HepG2 (cell line): ENCODE data around the gene FAM174B. TPM values are rescaled to one million over a fixed set of nuclear protein-coding genes. Genes with fewer than 3 reads are reported as not detected.

Experiments
- REPIN1 ChIP-seq: sonication (generic); formaldehyde crosslinking; IDR thresholded peaks from 2 replicates; pipeline ENCODE4 v1.8.0; 2022; ENCODE audit warnings: missing genetic modification reagents, low read depth, mild to moderate bottlenecking, borderline replicate concordance
- RXRB ChIP-seq: IDR thresholded peaks from 2 replicates; pipeline ENCODE4 v1.6.1; 2016; ENCODE audit warnings: borderline replicate concordance, missing genetic modification reagents, missing compliant biosample characterization
- SIN3B ChIP-seq: fragments of 150-350 bp; IDR thresholded peaks from 2 replicates; pipeline ENCODE4 v1.6.1; 2014; ENCODE audit warnings: low read length
- TCF12 ChIP-seq, 2 experiments: fragments of 450-650 bp in 1 of 2; sonication (generic) in 1 of 2; formaldehyde crosslinking in 1 of 2; IDR thresholded peaks; 2 replicates each; pipeline versions ENCODE4 v1.6.1 to v1.8.0; 2017 to 2022; ENCODE audit warnings: antibody characterized with exemption in 1 of 2, mild to moderate bottlenecking in 1 of 2, missing genetic modification reagents in 1 of 2, moderate library complexity in 1 of 2
- polyA plus RNA-seq, 8 experiments: library from polyadenylated mRNA; depleted of rRNA in 3 of 8; stranded (reverse) in 7 of 8; unstranded in 1 of 8; fragments of >200 nt; fragmentation: Illumina TruSeq in 4 of 8; extraction: Trizol in 4 of 8; gene quantifications; 2 replicates each; pipeline versions ENCODE4 v1.2.1 to v1.2.3, GENCODE V29; 2011 to 2016; ENCODE audit warnings: low read depth in 4 of 8, missing spikeins in 1 of 8, mixed read lengths in 1 of 8; ENCODE audit not compliant: insufficient read depth in 1 of 8
- total RNA-seq, 5 experiments: library from RNA; depleted of rRNA; stranded (reverse); fragments of >200 nt; fragmentation: Illumina TruSeq; extraction: Trizol; gene quantifications; 2 replicates each; pipeline ENCODE4 v1.2.3, GENCODE V29; 2016; ENCODE audit warnings: low read depth in 1 of 5
- TF ChIP-seq, protein P1 (sequence below): sonication (generic); formaldehyde crosslinking; IDR thresholded peaks from 2 replicates; pipeline ENCODE4 v1.4.0; 2020; ENCODE audit warnings: missing genetic modification reagents
- TF ChIP-seq, protein P2 (sequence below): sonication (generic); formaldehyde crosslinking; IDR thresholded peaks from 2 replicates; pipeline ENCODE4 v1.4.0; 2020; ENCODE audit warnings: missing genetic modification reagents, borderline replicate concordance
- TF ChIP-seq, protein P3 (sequence below): sonication (generic); formaldehyde crosslinking; IDR thresholded peaks from 2 replicates; pipeline ENCODE4 v1.4.0; 2020; ENCODE audit warnings: missing genetic modification reagents
- TF ChIP-seq, protein P4 (sequence below): sonication (generic); formaldehyde crosslinking; IDR thresholded peaks from 2 replicates; pipeline ENCODE4 v1.5.1; 2020; ENCODE audit warnings: mild to moderate bottlenecking, missing genetic modification reagents, borderline replicate concordance
- TF ChIP-seq, protein P5 (sequence below): sonication (generic); formaldehyde crosslinking; IDR thresholded peaks from 2 replicates; pipeline ENCODE4 v1.5.0; 2020; ENCODE audit warnings: missing genetic modification reagents

The FAM174B gene
- total and polyA plus RNA-seq, 2 of the 13 experiments (the other 11 are each of a cell fraction or from before 2014, with no cell fraction given): 0.90 to 2.1 TPM

DNA sequence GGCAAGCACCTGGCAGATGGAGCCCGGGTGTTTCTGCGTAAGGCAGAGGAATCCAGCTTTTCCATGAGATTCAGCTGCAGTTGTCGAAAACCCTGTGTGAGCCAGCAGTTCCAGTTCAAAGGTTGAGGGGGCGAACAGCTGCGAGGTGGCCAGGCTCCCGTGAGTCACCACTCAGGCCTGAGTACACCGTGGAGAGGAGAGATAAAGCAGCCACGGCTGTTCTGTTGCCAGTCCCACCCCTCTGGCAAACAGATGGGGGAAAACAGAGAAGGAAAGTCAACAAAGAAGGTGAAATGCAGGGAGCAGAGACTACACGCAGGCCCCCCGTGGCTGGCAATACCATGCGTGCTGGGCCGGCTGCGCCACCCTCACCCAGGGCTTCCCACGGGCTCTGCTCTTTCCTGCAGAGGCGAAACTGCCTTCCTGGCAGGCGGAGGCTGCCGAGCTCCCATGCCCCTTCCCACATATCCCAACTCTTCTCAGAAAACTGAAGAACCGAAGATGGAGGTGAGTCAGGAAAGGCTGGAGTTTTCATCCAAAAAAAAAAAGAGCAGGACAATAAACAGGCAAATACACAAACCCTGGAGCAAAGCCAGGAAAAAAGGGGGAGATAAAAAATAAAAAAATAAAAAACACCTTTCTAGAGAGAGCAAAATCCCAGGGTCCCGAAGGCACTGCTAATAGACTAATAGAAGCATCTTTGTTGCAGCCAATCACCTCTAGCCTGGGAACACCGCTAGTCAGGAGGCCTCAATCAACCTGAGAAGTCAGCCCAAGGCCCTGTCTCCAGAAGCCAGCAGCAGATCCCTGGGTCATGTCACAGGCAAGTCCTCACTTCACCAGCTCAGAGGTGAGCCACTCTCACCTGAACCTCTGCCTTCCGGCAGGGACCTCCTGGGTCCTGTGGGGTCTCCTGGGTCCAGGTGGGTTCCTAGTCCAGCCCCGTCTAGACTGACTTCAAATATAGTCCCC is 37.7 kb downstream of the FAM174B start (continued):
- TF ChIP-seq, protein P1, sequence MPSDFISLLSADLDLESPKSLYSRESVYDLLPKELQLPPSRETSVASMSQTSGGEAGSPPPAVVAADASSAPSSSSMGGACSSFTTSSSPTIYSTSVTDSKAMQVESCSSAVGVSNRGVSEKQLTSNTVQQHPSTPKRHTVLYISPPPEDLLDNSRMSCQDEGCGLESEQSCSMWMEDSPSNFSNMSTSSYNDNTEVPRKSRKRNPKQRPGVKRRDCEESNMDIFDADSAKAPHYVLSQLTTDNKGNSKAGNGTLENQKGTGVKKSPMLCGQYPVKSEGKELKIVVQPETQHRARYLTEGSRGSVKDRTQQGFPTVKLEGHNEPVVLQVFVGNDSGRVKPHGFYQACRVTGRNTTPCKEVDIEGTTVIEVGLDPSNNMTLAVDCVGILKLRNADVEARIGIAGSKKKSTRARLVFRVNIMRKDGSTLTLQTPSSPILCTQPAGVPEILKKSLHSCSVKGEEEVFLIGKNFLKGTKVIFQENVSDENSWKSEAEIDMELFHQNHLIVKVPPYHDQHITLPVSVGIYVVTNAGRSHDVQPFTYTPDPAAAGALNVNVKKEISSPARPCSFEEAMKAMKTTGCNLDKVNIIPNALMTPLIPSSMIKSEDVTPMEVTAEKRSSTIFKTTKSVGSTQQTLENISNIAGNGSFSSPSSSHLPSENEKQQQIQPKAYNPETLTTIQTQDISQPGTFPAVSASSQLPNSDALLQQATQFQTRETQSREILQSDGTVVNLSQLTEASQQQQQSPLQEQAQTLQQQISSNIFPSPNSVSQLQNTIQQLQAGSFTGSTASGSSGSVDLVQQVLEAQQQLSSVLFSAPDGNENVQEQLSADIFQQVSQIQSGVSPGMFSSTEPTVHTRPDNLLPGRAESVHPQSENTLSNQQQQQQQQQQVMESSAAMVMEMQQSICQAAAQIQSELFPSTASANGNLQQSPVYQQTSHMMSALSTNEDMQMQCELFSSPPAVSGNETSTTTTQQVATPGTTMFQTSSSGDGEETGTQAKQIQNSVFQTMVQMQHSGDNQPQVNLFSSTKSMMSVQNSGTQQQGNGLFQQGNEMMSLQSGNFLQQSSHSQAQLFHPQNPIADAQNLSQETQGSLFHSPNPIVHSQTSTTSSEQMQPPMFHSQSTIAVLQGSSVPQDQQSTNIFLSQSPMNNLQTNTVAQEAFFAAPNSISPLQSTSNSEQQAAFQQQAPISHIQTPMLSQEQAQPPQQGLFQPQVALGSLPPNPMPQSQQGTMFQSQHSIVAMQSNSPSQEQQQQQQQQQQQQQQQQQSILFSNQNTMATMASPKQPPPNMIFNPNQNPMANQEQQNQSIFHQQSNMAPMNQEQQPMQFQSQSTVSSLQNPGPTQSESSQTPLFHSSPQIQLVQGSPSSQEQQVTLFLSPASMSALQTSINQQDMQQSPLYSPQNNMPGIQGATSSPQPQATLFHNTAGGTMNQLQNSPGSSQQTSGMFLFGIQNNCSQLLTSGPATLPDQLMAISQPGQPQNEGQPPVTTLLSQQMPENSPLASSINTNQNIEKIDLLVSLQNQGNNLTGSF (CRISPR knock-in tag): no peak
- TF ChIP-seq, protein P2, sequence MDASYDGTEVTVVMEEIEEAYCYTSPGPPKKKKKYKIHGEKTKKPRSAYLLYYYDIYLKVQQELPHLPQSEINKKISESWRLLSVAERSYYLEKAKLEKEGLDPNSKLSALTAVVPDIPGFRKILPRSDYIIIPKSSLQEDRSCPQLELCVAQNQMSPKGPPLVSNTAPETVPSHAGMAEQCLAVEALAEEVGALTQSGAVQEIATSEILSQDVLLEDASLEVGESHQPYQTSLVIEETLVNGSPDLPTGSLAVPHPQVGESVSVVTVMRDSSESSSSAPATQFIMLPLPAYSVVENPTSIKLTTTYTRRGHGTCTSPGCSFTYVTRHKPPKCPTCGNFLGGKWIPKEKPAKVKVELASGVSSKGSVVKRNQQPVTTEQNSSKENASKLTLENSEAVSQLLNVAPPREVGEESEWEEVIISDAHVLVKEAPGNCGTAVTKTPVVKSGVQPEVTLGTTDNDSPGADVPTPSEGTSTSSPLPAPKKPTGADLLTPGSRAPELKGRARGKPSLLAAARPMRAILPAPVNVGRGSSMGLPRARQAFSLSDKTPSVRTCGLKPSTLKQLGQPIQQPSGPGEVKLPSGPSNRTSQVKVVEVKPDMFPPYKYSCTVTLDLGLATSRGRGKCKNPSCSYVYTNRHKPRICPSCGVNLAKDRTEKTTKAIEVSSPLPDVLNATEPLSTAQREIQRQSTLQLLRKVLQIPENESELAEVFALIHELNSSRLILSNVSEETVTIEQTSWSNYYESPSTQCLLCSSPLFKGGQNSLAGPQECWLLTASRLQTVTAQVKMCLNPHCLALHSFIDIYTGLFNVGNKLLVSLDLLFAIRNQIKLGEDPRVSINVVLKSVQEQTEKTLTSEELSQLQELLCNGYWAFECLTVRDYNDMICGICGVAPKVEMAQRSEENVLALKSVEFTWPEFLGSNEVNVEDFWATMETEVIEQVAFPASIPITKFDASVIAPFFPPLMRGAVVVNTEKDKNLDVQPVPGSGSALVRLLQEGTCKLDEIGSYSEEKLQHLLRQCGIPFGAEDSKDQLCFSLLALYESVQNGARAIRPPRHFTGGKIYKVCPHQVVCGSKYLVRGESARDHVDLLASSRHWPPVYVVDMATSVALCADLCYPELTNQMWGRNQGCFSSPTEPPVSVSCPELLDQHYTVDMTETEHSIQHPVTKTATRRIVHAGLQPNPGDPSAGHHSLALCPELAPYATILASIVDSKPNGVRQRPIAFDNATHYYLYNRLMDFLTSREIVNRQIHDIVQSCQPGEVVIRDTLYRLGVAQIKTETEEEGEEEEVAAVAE (CRISPR knock-in tag): no peak
- TF ChIP-seq REPIN1 (CRISPR knock-in tag) (no peak), SIN3B (no peak), RXRB (no peak; the same call in 1 of the 2 replicates), TCF12 (IDR thresholded peaks at IDR 0.05) (no peak), TCF12 (CRISPR knock-in tag; IDR thresholded peaks at IDR 0.05) (no peak)
- TF ChIP-seq, protein P3, sequence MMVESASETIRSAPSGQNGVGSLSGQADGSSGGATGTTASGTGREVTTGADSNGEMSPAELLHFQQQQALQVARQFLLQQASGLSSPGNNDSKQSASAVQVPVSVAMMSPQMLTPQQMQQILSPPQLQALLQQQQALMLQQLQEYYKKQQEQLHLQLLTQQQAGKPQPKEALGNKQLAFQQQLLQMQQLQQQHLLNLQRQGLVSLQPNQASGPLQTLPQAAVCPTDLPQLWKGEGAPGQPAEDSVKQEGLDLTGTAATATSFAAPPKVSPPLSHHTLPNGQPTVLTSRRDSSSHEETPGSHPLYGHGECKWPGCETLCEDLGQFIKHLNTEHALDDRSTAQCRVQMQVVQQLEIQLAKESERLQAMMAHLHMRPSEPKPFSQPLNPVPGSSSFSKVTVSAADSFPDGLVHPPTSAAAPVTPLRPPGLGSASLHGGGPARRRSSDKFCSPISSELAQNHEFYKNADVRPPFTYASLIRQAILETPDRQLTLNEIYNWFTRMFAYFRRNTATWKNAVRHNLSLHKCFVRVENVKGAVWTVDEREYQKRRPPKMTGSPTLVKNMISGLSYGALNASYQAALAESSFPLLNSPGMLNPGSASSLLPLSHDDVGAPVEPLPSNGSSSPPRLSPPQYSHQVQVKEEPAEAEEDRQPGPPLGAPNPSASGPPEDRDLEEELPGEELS (CRISPR knock-in tag): peak; percentile 67; the same call in 1 of the 2 replicates
- TF ChIP-seq, protein P4, sequence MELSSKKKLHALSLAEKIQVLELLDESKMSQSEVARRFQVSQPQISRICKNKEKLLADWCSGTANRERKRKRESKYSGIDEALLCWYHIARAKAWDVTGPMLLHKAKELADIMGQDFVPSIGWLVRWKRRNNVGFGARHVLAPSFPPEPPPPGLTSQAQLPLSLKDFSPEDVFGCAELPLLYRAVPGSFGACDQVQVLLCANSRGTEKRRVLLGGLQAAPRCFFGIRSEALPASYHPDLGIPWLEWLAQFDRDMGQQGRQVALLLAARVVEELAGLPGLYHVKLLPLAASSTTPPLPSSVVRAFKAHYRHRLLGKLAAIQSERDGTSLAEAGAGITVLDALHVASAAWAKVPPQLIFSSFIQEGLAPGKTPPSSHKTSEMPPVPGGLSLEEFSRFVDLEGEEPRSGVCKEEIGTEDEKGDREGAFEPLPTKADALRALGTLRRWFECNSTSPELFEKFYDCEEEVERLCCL: no peak
- TF ChIP-seq, protein P5, sequence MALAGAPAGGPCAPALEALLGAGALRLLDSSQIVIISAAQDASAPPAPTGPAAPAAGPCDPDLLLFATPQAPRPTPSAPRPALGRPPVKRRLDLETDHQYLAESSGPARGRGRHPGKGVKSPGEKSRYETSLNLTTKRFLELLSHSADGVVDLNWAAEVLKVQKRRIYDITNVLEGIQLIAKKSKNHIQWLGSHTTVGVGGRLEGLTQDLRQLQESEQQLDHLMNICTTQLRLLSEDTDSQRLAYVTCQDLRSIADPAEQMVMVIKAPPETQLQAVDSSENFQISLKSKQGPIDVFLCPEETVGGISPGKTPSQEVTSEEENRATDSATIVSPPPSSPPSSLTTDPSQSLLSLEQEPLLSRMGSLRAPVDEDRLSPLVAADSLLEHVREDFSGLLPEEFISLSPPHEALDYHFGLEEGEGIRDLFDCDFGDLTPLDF: no peak
